Neural crest cell (in vitro differentiated cells): Measurements from ENCODE around the gene GABRB3. TPM values are rescaled to one million over a fixed set of nuclear protein-coding genes. Genes with fewer than 3 reads are reported as not detected.

Experiments
- DNase-seq: peaks from one replicate; pipeline ENCODE4 v3.0.0; 2021; ENCODE audit warnings: low read depth, mixed read lengths, low spot score
- H3K27ac Mint-ChIP-seq: one replicate; pipeline ENCODE4 v1.8.0; 2021; ENCODE audit warnings: mild to moderate bottlenecking, mixed read lengths; ENCODE audit not compliant: unreplicated experiment
- H3K27me3 Mint-ChIP-seq: 2 replicates; pipeline ENCODE4 v1.8.0; 2021; ENCODE audit warnings: low read depth, mild to moderate bottlenecking, mixed read lengths
- H3K36me3 Mint-ChIP-seq: 2 replicates; pipeline ENCODE4 v1.8.0; 2021; ENCODE audit warnings: low read depth, mild to moderate bottlenecking, mixed read lengths
- H3K4me1 Mint-ChIP-seq: 2 replicates; pipeline ENCODE4 v1.8.0; 2021; ENCODE audit warnings: mixed read lengths
- H3K4me3 Mint-ChIP-seq: one replicate; pipeline ENCODE4 v1.8.0; 2021; ENCODE audit warnings: mild to moderate bottlenecking, mixed read lengths
- H3K9me3 Mint-ChIP-seq: 2 replicates; pipeline ENCODE4 v1.8.0; 2021; ENCODE audit warnings: mixed read lengths
- total RNA-seq: library from RNA; stranded (reverse); gene quantifications from 2 replicates; pipeline ENCODE4 v1.2.1, GENCODE V29; 2021
- TF ChIP-seq, protein P1 (sequence below): fragments of 200-600 bp; sonication (generic); conservative IDR thresholded peaks from 2 replicates; pipeline ENCODE4 v1.5.0; 2021; ENCODE audit warnings: antibody characterized with exemption, mild to moderate bottlenecking

Gene GABRB3
- total RNA-seq, 1 donor from 2014 or later = 23.7 TPM

DNA sequence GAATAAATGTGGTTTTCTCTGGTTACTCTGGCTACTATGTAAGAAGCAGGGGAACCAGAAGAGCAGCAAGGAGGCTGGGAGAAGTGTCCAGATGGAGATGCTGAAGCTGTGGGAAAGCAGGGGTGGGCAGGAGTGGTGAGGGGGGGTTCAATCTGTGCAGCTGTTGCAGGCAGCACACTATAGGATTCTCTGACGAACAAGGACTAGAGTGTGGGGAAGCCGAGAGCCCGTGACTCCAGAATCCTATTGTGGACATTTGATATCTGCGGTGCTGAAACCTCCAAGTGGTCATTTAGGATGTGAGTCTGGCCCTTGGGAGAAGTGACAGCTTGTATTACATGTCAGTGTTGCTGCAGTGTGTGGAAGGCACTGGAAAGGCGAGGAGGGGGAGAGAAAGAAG, 60.5 kb downstream of the GABRB3 start:
- no peaks in the 10 kb centered on the region for H3K4me1 Mint-ChIP-seq
- H3K27ac Mint-ChIP-seq = no peak overlapping the region
- peaks cover under 1% of the 10 kb centered on the region for H3K36me3 Mint-ChIP-seq
- DNase-seq = no peak
- H3K4me3 Mint-ChIP-seq = no peak overlapping the region
- no peaks in the 10 kb centered on the region for H3K27me3 Mint-ChIP-seq
- peaks cover 7% of the 10 kb centered on the region for H3K9me3 Mint-ChIP-seq
- TF ChIP-seq, protein P1, sequence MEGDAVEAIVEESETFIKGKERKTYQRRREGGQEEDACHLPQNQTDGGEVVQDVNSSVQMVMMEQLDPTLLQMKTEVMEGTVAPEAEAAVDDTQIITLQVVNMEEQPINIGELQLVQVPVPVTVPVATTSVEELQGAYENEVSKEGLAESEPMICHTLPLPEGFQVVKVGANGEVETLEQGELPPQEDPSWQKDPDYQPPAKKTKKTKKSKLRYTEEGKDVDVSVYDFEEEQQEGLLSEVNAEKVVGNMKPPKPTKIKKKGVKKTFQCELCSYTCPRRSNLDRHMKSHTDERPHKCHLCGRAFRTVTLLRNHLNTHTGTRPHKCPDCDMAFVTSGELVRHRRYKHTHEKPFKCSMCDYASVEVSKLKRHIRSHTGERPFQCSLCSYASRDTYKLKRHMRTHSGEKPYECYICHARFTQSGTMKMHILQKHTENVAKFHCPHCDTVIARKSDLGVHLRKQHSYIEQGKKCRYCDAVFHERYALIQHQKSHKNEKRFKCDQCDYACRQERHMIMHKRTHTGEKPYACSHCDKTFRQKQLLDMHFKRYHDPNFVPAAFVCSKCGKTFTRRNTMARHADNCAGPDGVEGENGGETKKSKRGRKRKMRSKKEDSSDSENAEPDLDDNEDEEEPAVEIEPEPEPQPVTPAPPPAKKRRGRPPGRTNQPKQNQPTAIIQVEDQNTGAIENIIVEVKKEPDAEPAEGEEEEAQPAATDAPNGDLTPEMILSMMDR = no peak

DNA sequence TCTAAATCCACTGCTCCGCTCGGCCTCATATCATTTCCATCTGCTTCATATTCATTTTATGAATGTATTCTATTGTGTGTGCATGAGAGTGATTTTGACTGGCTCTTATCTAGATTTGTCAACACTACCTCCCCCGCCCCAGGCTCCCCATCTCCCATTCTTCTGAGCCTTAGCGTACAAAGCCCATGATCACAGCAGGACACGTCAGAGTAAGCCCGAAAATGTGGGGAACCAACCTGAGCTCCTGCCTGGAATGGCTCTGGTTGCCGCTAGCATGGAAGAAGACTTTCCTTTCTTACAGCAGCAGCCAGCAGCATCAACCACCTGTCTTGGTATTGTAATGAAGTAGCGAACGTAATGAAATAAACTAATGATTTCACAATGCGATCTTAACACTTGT, 61.4 kb downstream of the GABRB3 start:
- no peaks in the 10 kb centered on the region for H3K27me3 Mint-ChIP-seq
- no peaks in the 10 kb centered on the region for H3K36me3 Mint-ChIP-seq
- no peak overlapping the region for H3K4me3 Mint-ChIP-seq
- H3K9me3 Mint-ChIP-seq = peaks cover 1% of the 10 kb centered on the region
- DNase-seq = no peak
- no peaks in the 10 kb centered on the region for H3K4me1 Mint-ChIP-seq
- TF ChIP-seq, protein P1 = no peak
- H3K27ac Mint-ChIP-seq = peak overlapping the region; percentile 73

DNA sequence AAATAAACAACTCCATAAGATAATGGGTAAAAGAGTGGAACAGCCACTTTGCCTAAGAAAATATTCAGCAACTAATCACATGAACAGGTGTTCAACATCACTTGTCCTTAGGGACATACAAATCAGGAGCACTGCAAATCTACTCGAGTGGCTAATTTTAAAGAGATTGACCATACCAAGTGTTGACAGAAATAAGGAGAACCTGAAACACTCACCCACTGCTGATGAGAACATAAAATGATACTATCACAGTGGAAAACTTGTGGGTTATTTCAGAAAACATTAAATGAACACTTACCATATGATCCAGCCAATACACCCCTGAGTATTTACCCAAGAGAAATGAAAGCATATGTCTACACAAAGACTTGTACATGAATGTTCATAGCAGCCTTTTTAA, 70.5 kb downstream of the GABRB3 start:
- H3K27ac Mint-ChIP-seq = no peak overlapping the region
- no peaks in the 10 kb centered on the region for H3K36me3 Mint-ChIP-seq
- H3K27me3 Mint-ChIP-seq = no peaks in the 10 kb centered on the region
- peaks cover 9% of the 10 kb centered on the region for H3K4me1 Mint-ChIP-seq
- no peaks in the 10 kb centered on the region for H3K9me3 Mint-ChIP-seq
- DNase-seq = no peak
- TF ChIP-seq, protein P1 = no peak
- no peak overlapping the region for H3K4me3 Mint-ChIP-seq

DNA sequence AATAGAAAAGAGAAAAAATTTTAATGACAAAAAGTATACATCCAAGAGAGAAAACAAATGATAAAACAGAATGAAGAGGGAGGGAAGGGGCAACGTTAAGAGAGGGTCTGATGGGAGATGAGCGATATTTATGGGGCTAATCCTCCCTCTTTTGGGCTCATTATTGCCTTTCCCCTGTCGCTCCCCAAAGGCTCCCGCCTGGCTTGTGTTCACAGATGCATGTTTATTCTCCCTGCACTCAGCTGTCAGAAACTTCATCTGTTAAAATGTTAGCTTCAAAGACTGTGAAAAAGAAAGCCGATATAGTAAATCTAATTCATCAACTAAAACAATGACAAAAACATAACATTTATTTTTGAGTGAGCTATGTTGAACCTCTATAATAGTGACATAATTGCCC, 74.3 kb downstream of the GABRB3 start:
- no peak for DNase-seq
- H3K9me3 Mint-ChIP-seq = peaks cover 10% of the 10 kb centered on the region
- H3K4me3 Mint-ChIP-seq = no peak overlapping the region
- peaks cover 9% of the 10 kb centered on the region for H3K4me1 Mint-ChIP-seq
- peaks cover 11% of the 10 kb centered on the region for H3K36me3 Mint-ChIP-seq
- peaks cover 2% of the 10 kb centered on the region for H3K27me3 Mint-ChIP-seq
- H3K27ac Mint-ChIP-seq = no peak overlapping the region
- TF ChIP-seq, protein P1 = no peak

DNA sequence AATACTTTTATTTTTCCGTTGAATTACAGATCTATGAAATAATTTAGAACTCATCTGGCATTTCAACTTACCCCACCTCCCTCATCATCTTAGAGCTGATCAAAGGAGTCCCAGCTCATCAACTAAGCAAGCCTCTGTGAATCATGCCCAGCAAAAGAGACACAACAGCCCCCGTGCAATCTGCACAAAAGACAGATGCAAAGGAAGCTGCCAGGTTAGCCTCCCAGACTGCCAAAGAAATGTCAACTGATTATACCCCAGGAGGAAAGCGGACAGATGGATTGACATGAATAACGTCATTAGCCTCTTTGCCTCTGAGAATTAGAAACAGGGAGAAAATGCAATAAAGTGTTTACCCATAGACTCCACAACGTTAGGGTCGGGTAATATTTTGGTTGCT, 75.0 kb downstream of the GABRB3 start:
- H3K36me3 Mint-ChIP-seq = peaks cover 14% of the 10 kb centered on the region
- TF ChIP-seq, protein P1 = no peak
- peak overlapping the region; percentile 88 for H3K27ac Mint-ChIP-seq
- H3K4me1 Mint-ChIP-seq = peaks cover 9% of the 10 kb centered on the region
- H3K4me3 Mint-ChIP-seq = no peak overlapping the region
- H3K27me3 Mint-ChIP-seq = peaks cover 2% of the 10 kb centered on the region
- peaks cover 13% of the 10 kb centered on the region for H3K9me3 Mint-ChIP-seq
- DNase-seq = no peak

DNA sequence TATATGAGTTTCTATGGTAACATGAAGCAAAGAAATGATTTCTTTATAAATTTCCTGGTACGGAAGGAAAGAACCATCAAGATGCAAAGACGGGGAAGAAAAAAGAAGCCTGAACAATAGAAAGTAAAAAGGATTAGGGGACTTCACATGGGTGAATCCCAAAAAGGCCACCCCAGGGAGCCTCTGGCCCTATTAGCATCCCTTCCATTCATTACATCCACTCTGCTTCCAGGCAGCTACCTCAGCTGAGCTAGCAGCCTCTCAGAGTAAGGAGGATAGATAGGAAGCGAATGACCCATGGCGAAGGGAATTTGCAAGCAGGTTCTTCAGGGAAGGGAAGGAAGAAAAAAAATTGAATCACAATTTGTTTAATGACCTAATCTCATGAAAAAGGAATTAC, 81.6 kb downstream of the GABRB3 start:
- no peak overlapping the region for H3K4me3 Mint-ChIP-seq
- DNase-seq = no peak
- peaks cover 2% of the 10 kb centered on the region for H3K27me3 Mint-ChIP-seq
- TF ChIP-seq, protein P1 = no peak
- H3K9me3 Mint-ChIP-seq = peaks cover 13% of the 10 kb centered on the region
- no peak overlapping the region for H3K27ac Mint-ChIP-seq
- peaks cover 14% of the 10 kb centered on the region for H3K36me3 Mint-ChIP-seq
- peaks cover 8% of the 10 kb centered on the region for H3K4me1 Mint-ChIP-seq
